Measurements from ENCODE around the gene PITPNC1. TPM values are rescaled to one million over a fixed set of nuclear protein-coding genes. Genes with fewer than 3 reads are reported as not detected.

PITPNC1 gene
- total RNA-seq, 1 donor from 2014 or later, result 12.4 TPM

DNA sequence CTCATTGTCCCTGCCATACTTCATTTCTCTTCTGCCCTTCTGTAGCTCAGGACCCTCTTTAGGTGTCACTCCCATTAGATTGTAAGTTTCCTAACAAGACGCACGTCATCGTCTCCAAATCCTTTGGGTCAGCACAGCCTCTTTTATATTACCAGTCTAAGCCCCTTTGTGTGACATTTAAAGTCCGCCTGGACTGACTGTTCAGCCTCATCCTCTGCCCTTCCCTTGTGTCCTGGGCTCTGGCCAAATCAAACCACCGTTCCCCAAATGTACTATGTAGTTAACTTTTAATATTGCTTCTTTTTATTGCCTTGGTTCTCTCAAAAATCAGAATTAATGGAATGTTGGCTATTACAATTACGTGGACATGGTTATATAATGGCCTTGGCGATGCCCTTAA, 38.2 kb downstream of the PITPNC1 start:
- no peaks in the 10 kb centered on the region for H3K36me3 Mint-ChIP-seq (ENCODE audit: low read depth, unreplicated experiment)
- H4K20me1 ChIP-seq (ENCODE audit: insufficient read depth, low read length), result no peaks in the 10 kb centered on the region
- DNase-seq (ENCODE audit: low read depth), result no peak
- no peak for FAIRE-seq
- H3K4me1 Mint-ChIP-seq (ENCODE audit: low read depth, unreplicated experiment), result no peaks in the 10 kb centered on the region
- H2AFZ ChIP-seq (ENCODE audit: low read depth, low read length), result no peak overlapping the region
- H3K4me2 ChIP-seq (ENCODE audit: low read length), result no peak overlapping the region
- H3K4me1 ChIP-seq (ENCODE audit: insufficient read depth, low read length), result no peaks in the 10 kb centered on the region
- no peaks in the 10 kb centered on the region for H3K79me2 ChIP-seq (ENCODE audit: insufficient read depth, low read length)
- H3K27me3 ChIP-seq (ENCODE audit: insufficient read depth, low read length), result no peaks in the 10 kb centered on the region
- H3K27ac Mint-ChIP-seq (ENCODE audit: unreplicated experiment), result no peak overlapping the region
- H3K4me3 Mint-ChIP-seq (ENCODE audit: unreplicated experiment), result no peak overlapping the region
- H3K27me3 Mint-ChIP-seq (ENCODE audit: low read depth, unreplicated experiment), result no peaks in the 10 kb centered on the region
- H3K4me3 ChIP-seq (ENCODE audit: insufficient read depth, low read depth, low read length), result no peak overlapping the region
- H3K9ac ChIP-seq (ENCODE audit: low read length), result no peak overlapping the region
- no peaks in the 10 kb centered on the region for H3K9me3 ChIP-seq (ENCODE audit: insufficient read depth, low read depth, low read length)
- no peak overlapping the region for H3K27ac ChIP-seq (ENCODE audit: low read depth, low read length)
- peaks cover 4% of the 10 kb centered on the region for H3K9me3 Mint-ChIP-seq (ENCODE audit: unreplicated experiment)
- no peak for TF ChIP-seq EZH2 (IDR thresholded peaks at IDR 0.05; ENCODE audit: insufficient read depth, low read length)
- TF ChIP-seq, protein P1, sequence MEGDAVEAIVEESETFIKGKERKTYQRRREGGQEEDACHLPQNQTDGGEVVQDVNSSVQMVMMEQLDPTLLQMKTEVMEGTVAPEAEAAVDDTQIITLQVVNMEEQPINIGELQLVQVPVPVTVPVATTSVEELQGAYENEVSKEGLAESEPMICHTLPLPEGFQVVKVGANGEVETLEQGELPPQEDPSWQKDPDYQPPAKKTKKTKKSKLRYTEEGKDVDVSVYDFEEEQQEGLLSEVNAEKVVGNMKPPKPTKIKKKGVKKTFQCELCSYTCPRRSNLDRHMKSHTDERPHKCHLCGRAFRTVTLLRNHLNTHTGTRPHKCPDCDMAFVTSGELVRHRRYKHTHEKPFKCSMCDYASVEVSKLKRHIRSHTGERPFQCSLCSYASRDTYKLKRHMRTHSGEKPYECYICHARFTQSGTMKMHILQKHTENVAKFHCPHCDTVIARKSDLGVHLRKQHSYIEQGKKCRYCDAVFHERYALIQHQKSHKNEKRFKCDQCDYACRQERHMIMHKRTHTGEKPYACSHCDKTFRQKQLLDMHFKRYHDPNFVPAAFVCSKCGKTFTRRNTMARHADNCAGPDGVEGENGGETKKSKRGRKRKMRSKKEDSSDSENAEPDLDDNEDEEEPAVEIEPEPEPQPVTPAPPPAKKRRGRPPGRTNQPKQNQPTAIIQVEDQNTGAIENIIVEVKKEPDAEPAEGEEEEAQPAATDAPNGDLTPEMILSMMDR (IDR thresholded peaks at IDR 0.05; ENCODE audit: insufficient read depth, low read depth, low read length), result no peak
- no peaks in the 10 kb centered on the region for H3K36me3 ChIP-seq (ENCODE audit: insufficient read depth, low read length)

DNA sequence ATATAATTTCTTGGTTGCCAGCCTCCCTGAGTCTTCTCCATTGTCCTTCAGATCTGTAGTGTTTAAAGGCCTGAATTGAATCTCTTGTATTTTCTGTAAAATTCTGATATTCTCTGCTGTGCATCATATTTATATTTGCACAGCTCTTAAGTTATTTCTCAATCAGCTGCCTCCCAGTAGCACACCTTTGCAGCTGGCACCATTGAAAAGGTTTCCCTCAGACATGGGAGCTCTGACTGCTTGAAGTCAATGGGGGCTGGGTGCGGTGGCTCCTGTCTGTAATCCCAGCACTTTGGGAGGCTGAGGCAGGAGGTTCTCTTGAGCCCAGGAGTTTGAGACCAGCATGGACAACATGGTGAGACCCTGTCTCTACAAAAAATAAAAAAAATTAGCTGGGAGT, 40.4 kb downstream of the PITPNC1 start:
- H3K27ac ChIP-seq (ENCODE audit: low read depth, low read length), result no peak overlapping the region
- no peaks in the 10 kb centered on the region for H4K20me1 ChIP-seq (ENCODE audit: insufficient read depth, low read length)
- H3K4me3 ChIP-seq (ENCODE audit: insufficient read depth, low read depth, low read length), result no peak overlapping the region
- H3K36me3 ChIP-seq (ENCODE audit: insufficient read depth, low read length), result no peaks in the 10 kb centered on the region
- Mint-ChIP-seq H3K4me1 (ENCODE audit: low read depth, unreplicated experiment) (peaks cover 4% of the 10 kb centered on the region), H3K36me3 (ENCODE audit: low read depth, unreplicated experiment) (no peaks in the 10 kb centered on the region), H3K4me3 (ENCODE audit: unreplicated experiment) (no peak overlapping the region), H3K9me3 (ENCODE audit: unreplicated experiment) (peaks cover 4% of the 10 kb centered on the region), H3K27ac (ENCODE audit: unreplicated experiment) (no peak overlapping the region), H3K27me3 (ENCODE audit: low read depth, unreplicated experiment) (no peaks in the 10 kb centered on the region)
- H3K9me3 ChIP-seq (ENCODE audit: insufficient read depth, low read depth, low read length), result no peaks in the 10 kb centered on the region
- FAIRE-seq (no peak), DNase-seq (ENCODE audit: low read depth) (no peak)
- peaks cover 16% of the 10 kb centered on the region for H3K4me1 ChIP-seq (ENCODE audit: insufficient read depth, low read length)
- H3K79me2 ChIP-seq (ENCODE audit: insufficient read depth, low read length), result no peaks in the 10 kb centered on the region
- H3K9ac ChIP-seq (ENCODE audit: low read length), result no peak overlapping the region
- H2AFZ ChIP-seq (ENCODE audit: low read depth, low read length), result no peak overlapping the region
- H3K4me2 ChIP-seq (ENCODE audit: low read length), result no peak overlapping the region
- TF ChIP-seq, protein P1 (IDR thresholded peaks at IDR 0.05; ENCODE audit: insufficient read depth, low read depth, low read length), result no peak
- TF ChIP-seq EZH2 (IDR thresholded peaks at IDR 0.05; ENCODE audit: insufficient read depth, low read length), result no peak
- no peaks in the 10 kb centered on the region for H3K27me3 ChIP-seq (ENCODE audit: insufficient read depth, low read length)

DNA sequence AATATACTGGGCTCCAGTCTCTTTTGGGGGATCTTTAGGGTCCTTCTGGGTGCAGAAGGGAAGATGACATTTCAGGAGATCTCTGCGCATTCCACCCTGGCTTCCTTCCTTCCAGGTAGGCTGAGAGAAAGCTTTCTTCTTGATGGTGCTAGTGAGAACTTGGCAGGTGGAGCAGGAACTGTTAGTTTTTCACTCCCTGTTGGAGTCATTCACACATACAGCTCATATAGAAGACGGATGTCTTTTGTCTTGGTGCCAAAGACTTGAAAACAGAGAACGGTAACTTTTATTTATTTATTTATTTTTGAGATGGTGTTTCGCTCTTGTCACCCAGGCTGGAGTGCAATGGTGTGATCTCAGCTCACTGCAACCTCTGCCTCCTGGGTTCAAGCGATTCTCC, 43.9 kb downstream of the PITPNC1 start:
- peaks cover 7% of the 10 kb centered on the region for H3K4me1 Mint-ChIP-seq (ENCODE audit: low read depth, unreplicated experiment)
- DNase-seq (ENCODE audit: low read depth), result no peak
- Histone ChIP-seq H3K4me2 (ENCODE audit: low read length) (no peak overlapping the region), H3K4me3 (ENCODE audit: insufficient read depth, low read depth, low read length) (no peak overlapping the region), H3K36me3 (ENCODE audit: insufficient read depth, low read length) (no peaks in the 10 kb centered on the region), H2AFZ (ENCODE audit: low read depth, low read length) (no peak overlapping the region), H4K20me1 (ENCODE audit: insufficient read depth, low read length) (no peaks in the 10 kb centered on the region), H3K9ac (ENCODE audit: low read length) (no peak overlapping the region), H3K27ac (ENCODE audit: low read depth, low read length) (no peak overlapping the region), H3K79me2 (ENCODE audit: insufficient read depth, low read length) (no peaks in the 10 kb centered on the region), H3K9me3 (ENCODE audit: insufficient read depth, low read depth, low read length) (no peaks in the 10 kb centered on the region), H3K27me3 (ENCODE audit: insufficient read depth, low read length) (no peaks in the 10 kb centered on the region), H3K4me1 (ENCODE audit: insufficient read depth, low read length) (peaks cover 20% of the 10 kb centered on the region)
- H3K27ac Mint-ChIP-seq (ENCODE audit: unreplicated experiment), result no peak overlapping the region
- H3K4me3 Mint-ChIP-seq (ENCODE audit: unreplicated experiment), result no peak overlapping the region
- H3K36me3 Mint-ChIP-seq (ENCODE audit: low read depth, unreplicated experiment), result no peaks in the 10 kb centered on the region
- TF ChIP-seq EZH2 (IDR thresholded peaks at IDR 0.05; ENCODE audit: insufficient read depth, low read length), result no peak
- TF ChIP-seq, protein P1 (IDR thresholded peaks at IDR 0.05; ENCODE audit: insufficient read depth, low read depth, low read length), result no peak
- no peak for FAIRE-seq
- no peaks in the 10 kb centered on the region for H3K27me3 Mint-ChIP-seq (ENCODE audit: low read depth, unreplicated experiment)
- H3K9me3 Mint-ChIP-seq (ENCODE audit: unreplicated experiment), result peaks cover under 1% of the 10 kb centered on the region
